ENCODE measurements around the gene BCAN.
"Not testable (repeated sequence)": the region's sequence is repeated elsewhere in the genome, so short reads cannot be mapped to it uniquely, and the experiment has no call there.

Gene BCAN, protein sequence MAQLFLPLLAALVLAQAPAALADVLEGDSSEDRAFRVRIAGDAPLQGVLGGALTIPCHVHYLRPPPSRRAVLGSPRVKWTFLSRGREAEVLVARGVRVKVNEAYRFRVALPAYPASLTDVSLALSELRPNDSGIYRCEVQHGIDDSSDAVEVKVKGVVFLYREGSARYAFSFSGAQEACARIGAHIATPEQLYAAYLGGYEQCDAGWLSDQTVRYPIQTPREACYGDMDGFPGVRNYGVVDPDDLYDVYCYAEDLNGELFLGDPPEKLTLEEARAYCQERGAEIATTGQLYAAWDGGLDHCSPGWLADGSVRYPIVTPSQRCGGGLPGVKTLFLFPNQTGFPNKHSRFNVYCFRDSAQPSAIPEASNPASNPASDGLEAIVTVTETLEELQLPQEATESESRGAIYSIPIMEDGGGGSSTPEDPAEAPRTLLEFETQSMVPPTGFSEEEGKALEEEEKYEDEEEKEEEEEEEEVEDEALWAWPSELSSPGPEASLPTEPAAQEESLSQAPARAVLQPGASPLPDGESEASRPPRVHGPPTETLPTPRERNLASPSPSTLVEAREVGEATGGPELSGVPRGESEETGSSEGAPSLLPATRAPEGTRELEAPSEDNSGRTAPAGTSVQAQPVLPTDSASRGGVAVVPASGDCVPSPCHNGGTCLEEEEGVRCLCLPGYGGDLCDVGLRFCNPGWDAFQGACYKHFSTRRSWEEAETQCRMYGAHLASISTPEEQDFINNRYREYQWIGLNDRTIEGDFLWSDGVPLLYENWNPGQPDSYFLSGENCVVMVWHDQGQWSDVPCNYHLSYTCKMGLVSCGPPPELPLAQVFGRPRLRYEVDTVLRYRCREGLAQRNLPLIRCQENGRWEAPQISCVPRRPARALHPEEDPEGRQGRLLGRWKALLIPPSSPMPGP

DNA sequence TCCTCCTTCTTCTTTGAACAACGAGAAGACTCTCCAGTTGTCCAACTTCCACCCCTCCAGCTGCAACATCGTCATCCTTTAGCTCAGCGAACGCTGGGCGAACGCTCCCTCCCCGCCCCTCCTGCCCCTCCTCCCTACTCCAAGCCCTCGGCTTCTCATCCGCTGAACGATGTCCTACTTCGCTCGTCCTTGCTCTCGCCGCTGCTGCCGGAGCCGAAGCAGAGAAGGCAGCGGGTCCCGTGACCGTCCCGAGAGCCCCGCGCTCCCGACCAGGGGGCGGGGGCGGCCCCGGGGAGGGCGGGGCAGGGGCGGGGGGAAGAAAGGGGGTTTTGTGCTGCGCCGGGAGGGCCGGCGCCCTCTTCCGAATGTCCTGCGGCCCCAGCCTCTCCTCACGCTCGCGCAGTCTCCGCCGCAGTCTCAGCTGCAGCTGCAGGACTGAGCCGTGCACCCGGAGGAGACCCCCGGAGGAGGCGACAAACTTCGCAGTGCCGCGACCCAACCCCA lies at the start of gene BCAN:
BCAN (plus strand) TSS at position 357 of the 504 bp plus-strand sequence. CDS start 3,938 bp downstream, outside the sequence.
- peak in 11 of 14 donors; percentile 33 to 78 (median 56) for DNase-seq

DNA sequence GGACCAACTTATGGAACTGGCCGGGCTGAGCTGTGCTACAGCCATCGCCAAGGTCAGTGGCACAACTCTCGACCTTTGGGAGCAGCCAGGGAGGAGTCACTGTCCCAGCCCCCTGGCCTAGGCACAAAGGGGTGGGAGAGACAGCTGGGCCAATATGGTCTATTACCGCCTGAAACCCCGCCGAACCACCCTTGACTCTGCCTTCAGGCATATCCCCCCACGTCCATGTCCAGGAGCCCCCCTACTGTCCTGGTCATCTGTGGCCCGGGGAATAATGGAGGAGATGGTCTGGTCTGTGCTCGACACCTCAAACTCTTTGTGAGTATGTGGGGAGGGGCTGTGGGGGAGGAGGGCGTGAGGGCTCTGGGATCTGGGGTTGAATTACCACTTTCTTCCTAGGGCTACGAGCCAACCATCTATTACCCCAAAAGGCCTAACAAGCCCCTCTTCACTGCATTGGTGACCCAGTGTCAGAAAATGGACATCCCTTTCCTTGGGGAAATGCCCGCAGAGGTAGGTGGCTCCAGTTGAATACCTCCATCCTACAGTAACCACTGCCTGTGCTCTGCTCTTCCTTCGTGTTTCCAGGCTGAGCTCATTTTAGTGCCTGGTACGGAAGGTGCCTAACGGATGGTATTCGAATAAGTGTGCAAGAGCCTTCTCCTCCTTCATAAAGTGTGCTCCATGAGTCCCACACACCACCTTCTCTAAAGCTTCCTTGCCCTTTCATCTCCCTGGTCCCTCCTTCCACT lies 49.6 kb upstream of the BCAN start:
- no peak for DNase-seq

DNA sequence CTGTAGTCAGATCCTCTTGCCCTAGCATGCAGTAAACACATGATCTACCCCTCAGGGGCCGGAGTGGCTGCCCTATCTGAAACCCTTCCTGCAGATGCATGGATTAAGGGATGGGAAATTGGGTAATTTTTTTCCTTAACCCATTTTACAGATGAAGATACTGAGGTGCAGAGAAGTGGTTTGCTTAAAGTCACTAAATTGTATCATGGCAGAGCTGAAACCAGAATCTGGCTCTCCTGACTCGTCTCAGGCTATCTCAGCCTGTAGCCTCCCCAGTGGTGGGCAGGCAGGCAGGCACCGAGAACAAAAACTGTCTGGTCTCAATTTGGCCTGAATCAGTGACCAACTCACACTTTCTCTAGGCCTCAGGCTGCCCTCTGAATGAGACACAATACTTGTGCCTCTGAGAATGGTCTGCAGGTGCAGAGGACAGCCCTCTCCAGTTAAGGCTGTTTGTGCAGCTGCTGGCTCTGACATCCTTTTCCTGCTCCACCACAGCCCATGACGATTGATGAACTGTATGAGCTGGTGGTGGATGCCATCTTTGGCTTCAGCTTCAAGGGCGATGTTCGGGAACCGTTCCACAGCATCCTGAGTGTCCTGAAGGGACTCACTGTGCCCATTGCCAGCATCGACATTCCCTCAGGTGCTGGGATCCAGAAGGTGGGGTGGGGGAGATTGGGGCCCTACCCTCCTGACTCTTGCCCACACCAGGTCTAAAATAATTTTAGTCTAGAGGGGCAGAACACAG lies 48.8 kb upstream of the BCAN start:
- DNase-seq: no peak

DNA sequence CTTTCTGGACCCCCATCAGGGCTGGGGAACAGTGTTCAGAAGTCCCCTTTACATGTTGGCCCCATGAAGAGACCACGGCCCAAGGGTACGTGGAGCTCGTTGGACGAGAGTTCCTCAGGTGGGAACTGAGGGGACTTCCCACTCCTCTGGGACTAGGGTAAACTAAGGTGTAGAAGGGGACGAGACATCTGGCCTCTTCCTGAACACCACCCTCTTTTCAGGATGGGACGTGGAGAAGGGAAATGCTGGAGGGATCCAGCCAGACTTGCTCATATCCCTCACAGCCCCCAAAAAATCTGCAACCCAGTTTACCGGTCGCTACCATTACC lies 48.3 kb upstream of the BCAN start:
- no peak for DNase-seq

DNA sequence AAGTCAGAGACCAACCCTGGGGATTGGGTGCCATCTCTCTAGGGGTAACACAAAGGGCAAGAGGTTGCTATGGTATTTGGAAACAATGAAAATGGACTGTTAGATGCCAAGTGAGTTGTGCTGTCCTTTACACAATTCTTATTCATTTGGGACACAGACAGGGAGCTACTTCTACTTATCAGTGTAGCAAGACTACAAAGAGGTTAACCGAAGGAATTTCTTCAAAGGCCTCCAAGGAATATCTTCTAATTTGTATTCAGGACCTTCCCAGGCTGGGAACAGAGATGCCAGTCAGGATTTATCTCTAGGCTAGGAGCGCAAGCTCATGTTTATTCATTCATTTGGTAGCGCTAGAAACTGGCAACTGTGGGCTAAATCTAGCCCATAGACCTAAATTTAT lies 47.7 kb upstream of the BCAN start:
- no peak for DNase-seq

DNA sequence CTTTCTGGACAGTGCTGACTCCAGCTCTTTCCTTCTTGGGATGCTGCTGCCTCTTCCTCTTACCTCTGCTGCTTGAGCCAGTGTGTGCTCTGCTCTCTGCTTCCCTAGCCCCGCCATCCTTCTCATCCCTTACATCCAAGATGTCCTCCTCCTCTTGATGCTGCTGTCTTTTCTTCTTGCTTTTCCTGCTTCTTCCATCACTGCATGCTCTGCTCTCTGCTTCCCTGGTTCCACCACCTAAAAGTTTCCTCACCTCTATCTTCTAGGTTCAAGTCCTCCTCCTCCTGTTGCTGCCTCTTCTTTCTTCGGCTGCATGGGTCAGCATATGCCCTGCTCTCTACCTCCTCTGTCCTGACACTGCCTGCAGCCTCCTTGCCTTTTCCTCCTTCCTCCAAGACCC lies 46.9 kb upstream of the BCAN start:
- DNase-seq: no peak

DNA sequence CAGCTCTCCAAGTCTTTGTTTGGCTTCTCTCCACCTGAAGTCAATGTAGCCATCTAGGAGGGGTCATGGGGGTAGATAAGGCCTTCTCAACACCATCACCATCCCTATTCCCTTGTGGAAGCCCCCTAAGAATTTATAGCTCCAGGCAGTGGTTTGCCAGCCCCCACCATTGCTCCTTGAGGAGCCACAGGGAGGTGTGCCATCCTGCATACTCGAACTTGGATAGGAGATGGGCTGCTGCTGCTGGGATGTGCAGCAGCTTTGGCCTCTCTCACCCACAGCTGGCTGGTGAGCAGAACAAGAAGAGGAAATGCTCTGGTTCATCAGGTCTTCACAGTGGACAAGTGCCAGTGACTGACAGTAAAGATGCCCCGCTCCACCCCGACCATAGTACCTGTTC lies 45.5 kb upstream of the BCAN start:
- DNase-seq: no peak

DNA sequence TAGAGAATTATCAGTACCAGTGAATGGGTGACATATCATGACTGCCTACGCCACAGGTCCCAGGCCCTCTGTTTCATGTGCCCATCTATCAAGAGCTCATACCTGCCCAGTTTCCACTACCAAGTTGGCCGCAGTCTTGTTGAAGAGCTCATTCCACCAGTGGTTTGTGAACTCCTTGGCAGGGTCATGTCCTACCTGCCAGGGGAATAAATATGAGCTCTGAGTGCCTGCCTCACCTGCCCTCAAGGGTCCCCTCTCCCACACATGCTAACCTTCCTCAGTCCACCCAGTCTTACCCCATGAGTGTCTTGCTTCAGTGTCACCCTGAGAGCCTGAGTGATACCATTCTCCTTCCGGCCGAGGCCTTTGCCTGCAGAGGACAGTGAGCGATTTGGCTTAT lies 43.8 kb upstream of the BCAN start:
- DNase-seq: no peak

DNA sequence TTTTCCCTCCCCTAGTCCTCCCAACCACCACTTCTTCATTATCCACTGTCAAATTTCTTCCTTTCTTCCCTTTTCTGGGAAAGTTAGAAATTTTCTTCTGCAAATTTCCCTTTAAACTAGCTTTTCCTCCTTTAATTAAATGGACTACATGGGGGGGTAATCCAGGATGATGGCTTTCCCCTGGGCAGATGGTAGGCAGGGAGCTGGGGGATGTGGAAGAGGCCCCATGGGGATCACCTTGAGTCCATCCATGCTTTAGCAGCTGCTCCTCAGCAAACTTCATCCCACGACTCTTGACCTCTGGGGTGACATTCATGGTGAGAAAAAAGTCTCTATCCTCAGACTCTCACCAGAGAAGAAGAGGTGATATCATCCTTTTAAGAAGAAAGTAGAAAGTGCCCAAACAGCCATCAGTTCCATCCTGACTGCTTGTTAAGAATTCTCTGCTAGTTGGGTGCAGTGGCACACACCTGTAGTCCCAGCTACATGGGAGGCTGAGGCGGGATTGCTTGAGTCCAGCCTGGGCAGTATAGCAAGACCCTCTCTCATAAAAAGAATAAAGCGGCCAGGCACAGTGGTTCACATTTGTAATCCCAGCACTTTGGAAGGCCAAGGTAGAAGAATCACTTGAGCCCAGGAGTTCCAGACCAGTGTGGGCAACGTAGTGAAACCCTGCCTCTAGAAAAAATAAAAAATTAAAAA lies 43.0 kb upstream of the BCAN start:
- no peak for DNase-seq

DNA sequence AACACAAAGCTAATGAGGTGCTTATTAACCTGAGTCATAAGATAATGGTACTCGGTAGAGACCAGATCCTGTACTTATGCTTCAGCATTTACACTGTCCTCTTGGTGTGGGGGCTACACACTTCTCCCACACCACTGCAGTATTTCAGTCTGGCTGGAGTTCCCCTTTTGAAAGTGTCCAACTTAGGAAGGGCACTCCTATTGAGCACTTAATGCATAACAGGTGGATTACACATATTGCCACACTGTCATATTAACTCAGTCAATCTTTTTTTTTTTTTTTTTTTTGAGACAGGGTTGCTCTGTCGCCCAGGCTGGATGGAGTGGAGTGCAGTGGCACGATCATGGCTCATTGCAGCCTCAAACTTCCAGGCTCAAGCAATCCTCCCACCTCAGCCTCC lies 42.1 kb upstream of the BCAN start:
- no peak for DNase-seq

DNA sequence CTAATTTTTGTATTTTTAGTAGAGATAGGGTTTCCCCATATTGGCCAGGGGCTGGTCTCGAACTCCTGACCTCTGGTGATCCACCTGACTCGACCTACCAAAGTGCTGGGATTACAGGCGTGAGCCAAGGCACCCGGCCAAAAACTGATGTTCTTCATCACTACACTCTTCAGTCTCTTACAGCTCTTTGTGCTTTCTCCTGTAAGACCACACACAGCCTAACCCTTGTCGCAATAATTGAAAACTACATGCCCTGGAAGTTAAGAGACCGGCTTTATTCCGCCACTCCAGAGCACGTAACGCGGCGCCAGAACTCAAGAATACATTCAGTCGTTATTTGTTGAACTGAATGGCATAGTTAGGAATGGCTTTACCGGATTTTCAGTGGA lies 41.2 kb upstream of the BCAN start:
- no peak for DNase-seq

DNA sequence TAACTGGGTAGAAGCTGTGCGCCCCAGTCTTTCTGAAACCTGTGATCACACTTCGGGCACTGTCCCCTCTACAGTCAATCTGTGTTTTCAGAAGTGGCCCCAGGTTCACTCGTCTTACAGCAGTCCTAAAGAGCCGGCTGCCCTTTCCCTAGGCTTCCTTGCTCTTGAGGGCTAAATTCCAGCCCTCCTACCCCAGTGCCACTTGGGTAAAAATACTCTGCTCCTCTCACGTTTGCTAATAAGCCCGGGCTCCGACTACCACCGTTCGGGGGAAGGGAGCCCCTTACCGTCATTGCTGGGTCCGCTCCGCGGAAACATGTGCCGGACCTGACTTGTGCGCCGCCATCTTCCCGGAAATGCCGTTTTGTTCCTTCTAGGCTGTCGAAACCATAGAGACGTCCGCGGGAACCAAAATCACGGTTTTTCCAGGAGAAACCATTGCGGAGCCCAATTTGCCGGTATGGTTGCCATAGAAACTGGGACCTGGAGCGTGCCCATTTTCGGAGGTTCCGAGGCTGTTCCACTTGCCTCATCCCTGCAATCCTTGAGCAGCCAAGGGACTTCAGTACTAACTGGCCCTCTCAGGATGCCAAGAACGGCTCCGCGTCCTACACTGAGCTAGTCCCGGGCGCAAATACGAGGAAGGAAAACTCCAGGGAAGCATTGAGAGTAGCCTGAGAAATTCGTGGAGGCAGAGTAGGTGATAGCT lies 40.6 kb upstream of the BCAN start, which contains the start of gene GPATCH4:
GPATCH4 (minus strand) TSS at position 358 of the 709 bp plus-strand sequence.
- DNase-seq: peak in 12 of 14 donors; percentile 45 to 97 (median 74)

DNA sequence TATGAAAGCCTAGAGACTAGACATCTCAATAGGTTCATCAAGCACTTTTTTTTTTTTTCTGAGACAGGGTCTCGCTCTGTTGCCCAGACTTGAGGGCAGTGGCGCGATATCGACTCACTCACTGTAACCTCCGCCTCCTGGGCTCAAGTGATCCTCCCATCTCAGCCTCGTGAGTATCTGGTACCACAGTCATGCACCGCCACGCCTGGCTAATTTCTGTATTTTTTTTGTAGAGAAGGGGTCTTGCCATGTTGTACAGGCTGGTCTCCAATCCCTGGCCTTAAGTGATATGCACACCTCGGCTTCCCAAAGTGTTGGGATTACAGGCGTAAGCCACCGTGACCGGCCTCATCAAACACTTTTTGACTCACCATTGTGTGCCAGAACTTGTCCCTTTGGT lies 40.0 kb upstream of the BCAN start:
- no peak for DNase-seq

DNA sequence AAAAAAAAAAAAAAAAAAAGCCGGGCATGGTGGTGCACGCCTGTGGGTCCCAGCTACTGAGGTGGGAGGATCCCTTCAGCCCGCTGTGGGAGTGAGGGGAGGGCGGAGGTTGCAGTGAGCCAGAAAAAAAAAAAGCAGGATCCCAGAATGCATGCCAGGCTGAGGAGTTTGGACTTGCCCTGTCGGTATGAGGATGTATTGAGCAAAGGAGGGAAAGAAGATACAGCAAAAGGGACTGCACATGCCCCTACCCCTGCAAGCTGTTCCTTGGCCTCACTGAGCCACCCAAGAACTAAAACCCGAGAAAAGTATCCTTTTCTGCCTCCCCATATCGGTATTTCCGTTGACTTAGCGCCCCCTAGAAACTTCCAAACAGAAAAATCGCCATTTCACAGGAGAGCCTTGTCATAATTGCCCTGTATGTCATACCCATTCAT lies 39.3 kb upstream of the BCAN start:
- no peak for DNase-seq

DNA sequence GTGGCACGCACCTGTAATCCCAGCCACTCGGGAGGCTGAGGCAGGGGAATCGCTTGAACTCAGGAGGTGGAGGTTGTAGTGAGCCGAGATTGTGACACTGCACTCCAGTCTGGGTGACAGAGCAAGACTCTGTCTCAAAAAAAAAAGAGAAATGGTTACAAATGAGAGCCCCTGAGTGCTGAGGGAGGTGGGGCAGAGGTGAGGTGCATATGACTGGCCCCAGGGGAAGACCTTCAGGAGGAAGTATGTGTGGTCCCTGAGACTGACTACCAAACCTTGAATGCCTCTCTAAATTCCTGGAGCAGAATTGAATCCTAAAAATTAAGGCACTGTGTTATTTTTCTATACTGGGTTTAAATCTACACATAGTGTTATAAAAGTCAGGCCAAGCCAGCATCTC lies 34.6 kb upstream of the BCAN start:
- not testable (repeated sequence) for DNase-seq

DNA sequence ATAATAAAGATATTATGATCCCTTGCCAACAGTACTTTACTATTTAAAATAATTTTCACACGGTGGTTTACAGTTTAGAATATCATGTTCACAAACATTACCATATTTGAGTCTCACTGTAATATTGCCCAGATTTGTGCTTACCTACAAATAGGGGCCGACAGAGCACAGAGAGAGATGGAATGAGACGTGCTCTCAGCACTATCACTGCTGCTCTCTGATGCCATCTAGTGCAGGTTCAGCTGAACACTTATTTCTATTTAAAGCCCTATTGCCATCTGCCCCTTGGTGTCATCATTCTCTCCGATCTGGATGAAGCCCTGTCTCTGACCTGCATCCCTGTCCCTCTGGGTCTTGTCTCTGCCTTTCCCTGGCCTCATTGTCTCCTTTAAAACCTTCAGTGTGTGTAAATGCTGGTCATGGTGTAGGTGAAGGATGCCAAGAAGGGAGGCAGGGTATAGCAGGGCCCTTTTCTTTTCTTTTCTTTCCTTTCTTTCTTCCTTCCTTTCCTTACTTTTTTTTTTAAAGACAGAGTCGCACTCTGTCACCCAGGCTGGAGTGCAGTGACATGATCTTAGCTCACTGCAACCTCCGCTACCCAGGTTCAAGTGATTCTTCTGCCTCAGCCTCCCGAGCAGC lies 33.8 kb upstream of the BCAN start:
- peak in 11 of 14 donors; percentile 9 to 89 (median 36) for DNase-seq

DNA sequence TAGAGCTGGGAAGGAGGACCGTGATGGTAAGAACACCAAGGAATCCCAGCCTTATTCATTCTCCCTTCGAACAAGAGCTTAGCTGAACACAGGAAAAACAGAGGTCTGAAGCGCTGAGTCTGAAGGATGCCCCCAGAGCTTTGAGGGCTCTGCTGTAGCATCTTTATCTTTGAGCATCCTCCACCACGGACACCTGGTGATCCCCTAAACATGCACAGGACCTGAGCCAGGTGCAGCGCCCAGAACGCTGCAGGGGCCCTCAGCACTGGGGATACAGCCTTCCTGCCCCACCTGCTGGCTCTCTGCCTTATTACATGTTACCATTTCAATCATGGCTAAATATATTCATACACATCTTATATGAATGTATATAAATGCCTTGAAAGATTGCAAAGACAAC lies 32.9 kb upstream of the BCAN start:
- peak in 1 of 14 donors; percentile 36 for DNase-seq

DNA sequence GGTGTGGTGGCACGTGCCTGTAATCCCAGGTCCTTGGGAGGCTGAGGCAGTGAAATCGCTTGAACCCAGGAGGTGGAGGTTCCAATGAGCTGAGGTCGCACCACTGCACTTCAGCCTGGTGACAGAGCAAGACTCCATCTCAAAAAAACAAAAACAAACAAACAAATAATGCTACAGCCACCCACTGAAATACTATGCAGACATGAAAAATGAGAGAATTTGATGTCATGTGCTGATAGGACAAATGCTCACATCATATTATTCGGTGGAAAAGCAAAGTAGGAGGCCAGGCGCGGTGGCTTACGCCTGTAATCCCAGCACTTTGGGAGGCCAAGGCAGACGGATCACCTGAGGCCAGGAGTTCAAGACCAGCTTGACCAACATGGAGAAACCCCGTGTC lies 31.8 kb upstream of the BCAN start:
- DNase-seq: not testable (repeated sequence)

DNA sequence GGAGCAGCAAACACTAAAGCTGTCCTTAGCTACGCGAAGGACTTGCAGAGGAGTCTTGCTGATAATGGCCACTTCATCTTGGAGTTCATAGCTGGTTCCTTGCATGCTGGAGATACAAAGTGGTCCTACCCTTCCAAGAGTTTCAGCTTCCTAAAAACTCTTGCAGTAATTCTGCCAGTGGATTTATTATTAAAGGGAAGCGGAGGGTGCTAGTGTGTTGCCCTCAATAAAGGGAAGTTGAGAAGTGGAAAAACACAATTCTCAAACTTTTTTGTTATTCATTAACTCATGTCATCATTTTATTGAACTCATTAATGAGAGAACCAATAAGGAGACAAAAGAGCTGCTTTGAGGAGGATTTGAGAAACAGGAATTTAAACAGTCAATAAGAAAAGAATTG lies 29.3 kb upstream of the BCAN start:
- no peak for DNase-seq

DNA sequence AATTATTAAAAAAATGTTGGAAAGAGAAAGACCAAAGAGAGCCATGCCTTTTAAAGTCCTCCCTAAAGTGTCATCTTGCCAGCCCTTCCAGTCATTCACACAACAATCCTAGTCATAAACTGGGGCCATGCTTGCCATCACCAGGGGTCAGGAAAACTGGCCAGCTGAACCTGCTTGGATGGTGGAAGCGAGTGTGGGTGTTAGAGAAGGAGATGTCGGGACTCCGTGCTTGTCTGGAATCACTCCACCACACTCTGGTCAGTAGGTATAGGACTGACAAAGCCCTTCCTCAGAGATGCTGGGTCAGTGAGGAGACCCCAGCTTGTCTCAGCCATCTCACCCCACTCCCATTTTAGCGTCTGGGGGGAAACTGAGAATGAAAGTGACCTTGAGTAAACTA lies 26.0 kb upstream of the BCAN start:
- peak in 6 of 14 donors; percentile 13 to 80 (median 38) for DNase-seq

Measured in C1 segment of cervical spinal cord (tissue), 14 donors.